WERI-Rb-1 (cell line): ENCODE results near the gene CAMTA1.

Experiments
- DNase-seq: peaks from one replicate; pipeline ENCODE4 v3.0.0-alpha.2; 2020
- H3K27ac ChIP-seq: fragments of 250-450 bp; sonication (Bioruptor Pico); 2 replicates; pipeline ENCODE4 v1.5.1; 2020; ENCODE audit warnings: mild to moderate bottlenecking, moderate library complexity
- H3K27me3 ChIP-seq: fragments of 250-450 bp; sonication (Bioruptor Pico); 2 replicates; pipeline ENCODE4 v1.5.1; 2021; ENCODE audit warnings: mild to moderate bottlenecking, low read depth, moderate library complexity; ENCODE audit not compliant: insufficient read depth, severe bottlenecking
- H3K36me3 ChIP-seq: fragments of 250-450 bp; sonication (Bioruptor Pico); 2 replicates; pipeline ENCODE4 v1.5.1; 2020; ENCODE audit warnings: mild to moderate bottlenecking, moderate library complexity
- H3K4me3 ChIP-seq: 2 replicates; pipeline ENCODE4 v1.5.1; 2011; ENCODE audit warnings: low read depth, mild to moderate bottlenecking, control low read depth, low read length
- H3K9me3 ChIP-seq: fragments of 250-450 bp; sonication (Bioruptor Pico); 2 replicates; pipeline ENCODE4 v1.5.1; 2021; ENCODE audit warnings: mild to moderate bottlenecking, moderate library complexity; ENCODE audit not compliant: severe bottlenecking
- CTCF ChIP-seq: IDR thresholded peaks from 2 replicates; pipeline ENCODE4 v1.5.1; 2011; ENCODE audit warnings: low read depth, mild to moderate bottlenecking, control low read depth, inconsistent platforms, low read length

Gene CAMTA1

GRCh38 chr1:6955357-6956094, 170.3 kb downstream of the CAMTA1 start:
- no peaks in the 10 kb centered on the region for H3K36me3 ChIP-seq
- no peak for TF ChIP-seq CTCF
- H3K27me3 ChIP-seq = no peaks in the 10 kb centered on the region
- no peak for DNase-seq
- H3K9me3 ChIP-seq = no peaks in the 10 kb centered on the region
- peak overlapping the region; percentile 90 for H3K27ac ChIP-seq
- H3K4me3 ChIP-seq = no peak overlapping the region

- Histone ChIP-seq H3K27ac (peak overlapping the region; percentile 90), H3K36me3 (no peaks in the 10 kb centered on the region), H3K4me3 (no peak overlapping the region), H3K27me3 (no peaks in the 10 kb centered on the region), H3K9me3 (no peaks in the 10 kb centered on the region)
- DNase-seq = no peak
- no peak for TF ChIP-seq CTCF
Measured at GRCh38 chr1:6956488-6957159, 171.4 kb downstream of the CAMTA1 start.

- H3K4me3 ChIP-seq = no peak overlapping the region
- H3K9me3 ChIP-seq = no peaks in the 10 kb centered on the region
- H3K27ac ChIP-seq = no peak overlapping the region; the same call in 1 of the 2 replicates
- no peaks in the 10 kb centered on the region for H3K27me3 ChIP-seq
- no peaks in the 10 kb centered on the region for H3K36me3 ChIP-seq
- no peak for DNase-seq
- no peak for TF ChIP-seq CTCF
Measured at GRCh38 chr1:6957341-6957740, 172.1 kb downstream of the CAMTA1 start.

- Histone ChIP-seq H3K4me3 (no peak overlapping the region), H3K36me3 (no peaks in the 10 kb centered on the region), H3K27me3 (no peaks in the 10 kb centered on the region), H3K27ac (peak overlapping the region; percentile 88; the same call in 1 of the 2 replicates), H3K9me3 (no peaks in the 10 kb centered on the region)
- TF ChIP-seq CTCF = no peak
- DNase-seq = no peak
Measured at GRCh38 chr1:6958407-6959030, 173.3 kb downstream of the CAMTA1 start.

GRCh38 chr1:6959491-6959890, 174.2 kb downstream of the CAMTA1 start:
- no peak for DNase-seq
- TF ChIP-seq CTCF = no peak
- Histone ChIP-seq H3K27ac (peak overlapping the region; percentile 88), H3K27me3 (no peaks in the 10 kb centered on the region), H3K9me3 (no peaks in the 10 kb centered on the region), H3K4me3 (no peak overlapping the region), H3K36me3 (no peaks in the 10 kb centered on the region)
